Stimulated activated CD4-positive, alpha-beta T cell treated with anti-CD3 and anti-CD28 coated beads, Interleukin-1b, Interleukin-23, amount 100 ng/mL, for 48 hours (primary cell): Measurements from ENCODE around the gene KCNH1.

Experiments
- DNase-seq: peaks from one replicate; pipeline ENCODE4 v3.0.0-alpha.2; 2020

The KCNH1 gene

GRCh38 chr1:211133836-211134669 lies at the start of gene KCNH1:
KCNH1 (minus strand) TSS chr1:211134148; CDS start chr1:211133945, 203 bp downstream.
- peak; percentile 84 for DNase-seq

- no peak for DNase-seq
Observed at GRCh38 chr1:211182746-211183145, 48.8 kb upstream of the KCNH1 start.

- DNase-seq: no peak
Observed at GRCh38 chr1:211174375-211174774, 40.4 kb upstream of the KCNH1 start.

GRCh38 chr1:211172657-211173056 lies 38.7 kb upstream of the KCNH1 start:
- DNase-seq: no peak

- no peak for DNase-seq
Observed at GRCh38 chr1:211169353-211169752, 35.4 kb upstream of the KCNH1 start.

GRCh38 chr1:211158866-211159265 lies 24.9 kb upstream of the KCNH1 start:
- DNase-seq: no peak

GRCh38 chr1:211155040-211155439 lies 21.1 kb upstream of the KCNH1 start:
- DNase-seq: no peak

- DNase-seq: no peak
Observed at GRCh38 chr1:211153932-211154331, 20.0 kb upstream of the KCNH1 start.

- DNase-seq: no peak
Observed at GRCh38 chr1:211148366-211148765, 14.4 kb upstream of the KCNH1 start.

GRCh38 chr1:211145944-211146343 lies 12.0 kb upstream of the KCNH1 start:
- no peak for DNase-seq

- DNase-seq: no peak
Observed at GRCh38 chr1:211135342-211135950, 1.5 kb upstream of the KCNH1 start.

- DNase-seq: peak; percentile 7
Observed at GRCh38 chr1:211133393-211133835, 534 bp downstream of the KCNH1 start.

- DNase-seq: no peak
Observed at GRCh38 chr1:211132721-211133392, 1.1 kb downstream of the KCNH1 start.

- DNase-seq: no peak
Observed at GRCh38 chr1:211129776-211130175, 4.2 kb downstream of the KCNH1 start.

GRCh38 chr1:211127166-211127565 lies 6.8 kb downstream of the KCNH1 start:
- DNase-seq: no peak

GRCh38 chr1:211126622-211127021 lies 7.3 kb downstream of the KCNH1 start:
- no peak for DNase-seq

- no peak for DNase-seq
Observed at GRCh38 chr1:211118407-211119102, 15.4 kb downstream of the KCNH1 start.

- no peak for DNase-seq
Observed at GRCh38 chr1:211114446-211114845, 19.5 kb downstream of the KCNH1 start.

GRCh38 chr1:211113566-211113965 lies 20.4 kb downstream of the KCNH1 start:
- DNase-seq: no peak

GRCh38 chr1:211111351-211111750 lies 22.6 kb downstream of the KCNH1 start:
- no peak for DNase-seq

- no peak for DNase-seq
Observed at GRCh38 chr1:211101481-211101880, 32.5 kb downstream of the KCNH1 start.

- no peak for DNase-seq
Observed at GRCh38 chr1:211099393-211099792, 34.6 kb downstream of the KCNH1 start.

- DNase-seq: no peak
Observed at GRCh38 chr1:211095381-211095780, 38.6 kb downstream of the KCNH1 start.
